HG02623 (cell line): Measurements from ENCODE around the gene PDE4B.
A peak's percentile ranks its signal among the peaks of the same experiment; 100 is the strongest.

Source experiments
- ATAC-seq: cut with Tn5 transposase; IDR thresholded peaks from one replicate; pipeline ENCODE4 v1.9.1; 2021; ENCODE audit warnings: moderate library complexity; ENCODE audit not compliant: unreplicated experiment

Gene PDE4B

DNA sequence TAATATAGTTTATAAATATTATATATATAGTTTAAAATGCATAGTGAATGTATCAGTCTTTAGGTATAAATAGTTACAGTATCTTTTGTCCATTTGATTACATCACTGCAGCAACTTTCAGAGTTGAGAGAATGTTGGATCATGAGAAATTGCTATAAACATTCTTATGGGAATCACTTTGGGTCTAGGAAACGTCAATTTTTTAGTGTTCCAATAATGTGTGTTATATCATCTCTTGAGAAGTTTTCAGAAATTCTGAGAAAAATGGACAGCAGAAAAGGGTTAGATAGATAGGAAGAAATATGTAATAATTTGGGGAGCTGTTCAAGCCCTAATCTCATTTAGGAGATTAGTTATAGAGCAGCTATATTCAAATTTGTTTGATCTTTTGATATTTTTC, 556.1 kb downstream of the PDE4B start:
- ATAC-seq: no peak

DNA sequence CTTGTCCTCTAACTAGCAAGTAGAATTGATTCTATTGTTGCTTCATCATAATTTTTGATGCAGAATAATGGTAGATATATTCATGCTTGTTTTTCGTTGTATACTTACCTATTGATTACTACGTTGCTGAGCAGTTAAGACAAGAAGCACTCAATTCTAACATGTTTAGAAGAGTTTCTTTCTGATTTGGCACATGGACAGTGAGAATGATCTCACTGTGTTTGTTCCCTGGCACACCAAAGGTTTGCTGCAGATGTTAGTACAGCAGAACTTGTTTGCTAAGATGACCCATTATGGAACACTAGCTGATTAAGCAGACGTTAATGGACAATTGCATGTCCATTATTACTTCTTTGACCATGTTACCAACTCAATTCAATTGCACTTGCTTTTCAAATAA, 556.5 kb downstream of the PDE4B start:
- ATAC-seq: no peak

DNA sequence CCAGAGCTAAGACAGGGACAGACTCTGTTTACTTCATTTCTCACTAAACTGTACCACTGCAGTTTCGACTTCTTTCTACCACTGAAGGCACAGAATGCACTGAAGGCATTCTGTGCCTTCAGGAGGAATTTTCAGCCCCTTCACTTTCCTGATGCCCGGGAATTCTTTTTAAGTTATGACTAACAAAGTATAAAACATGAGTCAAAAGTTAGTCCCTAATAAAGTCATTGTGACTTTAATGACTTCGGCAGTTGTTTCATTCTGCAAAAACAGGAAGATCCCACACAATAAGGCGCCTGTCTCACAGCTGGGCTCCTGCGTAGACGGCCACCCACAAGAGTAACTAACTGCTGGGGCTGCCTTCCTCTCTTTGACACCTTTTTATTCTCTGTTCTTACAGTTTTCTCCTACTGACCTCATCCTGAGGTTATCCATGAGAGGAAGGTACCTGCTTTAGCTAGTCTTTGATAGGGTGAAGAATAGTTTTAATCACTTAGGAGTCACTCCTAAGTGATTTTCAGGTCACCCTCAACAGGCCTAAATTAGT, 557.4 kb downstream of the PDE4B start:
- peak; percentile 63 for ATAC-seq

DNA sequence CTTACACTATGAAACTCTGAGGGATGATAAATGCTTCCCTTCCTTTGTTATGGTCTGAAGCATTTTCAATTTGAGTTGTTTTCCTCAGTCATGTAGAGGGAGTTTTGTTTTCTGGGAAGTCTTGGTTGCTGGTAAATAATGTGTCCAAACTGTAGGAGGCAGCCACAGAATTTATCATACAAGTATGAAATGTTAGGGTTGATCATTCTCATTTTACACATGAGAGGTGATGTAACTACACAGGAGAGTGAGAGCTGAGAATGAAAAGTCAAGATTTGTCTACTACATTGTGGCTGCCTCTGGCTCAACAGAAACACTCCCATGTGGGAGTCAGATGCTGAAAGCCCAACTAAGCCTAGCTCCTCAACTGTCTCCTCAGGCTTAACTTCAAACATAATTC, 558.8 kb downstream of the PDE4B start:
- ATAC-seq: peak; percentile 34

DNA sequence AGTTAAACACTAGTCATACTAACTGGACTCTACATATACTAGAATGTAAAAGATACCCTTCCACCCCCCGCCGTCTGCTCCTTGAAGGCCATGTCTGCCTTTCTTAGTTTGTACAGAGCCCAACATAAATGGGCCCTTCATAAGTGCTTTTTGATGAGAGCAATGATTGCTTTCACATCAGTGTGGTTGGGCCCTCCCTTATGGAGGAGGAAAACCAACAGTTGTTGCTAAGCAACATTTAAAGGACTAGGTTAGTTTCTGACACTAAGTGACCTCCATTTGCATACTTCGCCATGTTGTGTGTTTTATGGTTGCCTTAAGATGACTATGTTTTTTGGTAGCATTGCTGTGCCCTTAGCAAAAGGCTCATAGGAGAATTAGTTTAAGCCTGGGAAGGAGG, 559.2 kb downstream of the PDE4B start:
- ATAC-seq: peak; percentile 29

DNA sequence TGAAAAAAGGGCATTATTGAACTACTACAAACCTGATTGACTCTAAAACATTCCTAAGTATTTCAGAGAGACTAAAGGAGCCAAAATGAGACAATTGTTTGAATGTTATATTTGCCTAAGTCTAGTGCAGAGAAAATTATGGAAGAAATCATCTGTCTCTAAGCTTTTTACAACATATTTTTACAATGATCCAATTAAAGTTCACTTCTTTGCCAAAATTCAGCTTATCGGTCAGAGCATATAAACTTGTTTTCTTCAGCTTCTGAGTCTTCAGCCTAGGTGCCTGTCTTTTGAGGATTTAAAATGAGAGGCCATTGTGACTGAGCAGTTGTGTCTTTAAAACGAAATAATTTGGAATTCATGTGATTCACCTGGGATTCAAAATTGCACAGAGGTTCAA, 560.1 kb downstream of the PDE4B start:
- ATAC-seq: no peak

DNA sequence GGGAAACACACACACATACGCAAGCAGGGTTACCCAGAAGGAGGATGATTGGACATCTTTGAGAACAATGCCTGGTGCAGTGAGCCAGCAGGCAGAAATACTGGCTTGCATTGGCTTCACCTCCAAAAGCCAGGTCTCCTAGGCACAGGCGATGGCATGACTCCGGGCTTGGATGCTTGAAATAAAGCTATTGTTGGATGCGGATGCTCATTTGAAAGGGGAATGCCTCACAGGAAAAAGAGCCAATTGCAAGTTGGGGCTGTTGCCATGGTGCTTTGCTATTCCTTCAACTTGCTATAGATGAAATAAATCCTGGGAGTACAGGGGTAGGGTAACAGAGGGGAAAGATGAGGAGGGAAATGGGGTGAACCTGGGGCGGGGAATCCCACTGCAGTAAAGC, 560.6 kb downstream of the PDE4B start:
- no peak for ATAC-seq

DNA sequence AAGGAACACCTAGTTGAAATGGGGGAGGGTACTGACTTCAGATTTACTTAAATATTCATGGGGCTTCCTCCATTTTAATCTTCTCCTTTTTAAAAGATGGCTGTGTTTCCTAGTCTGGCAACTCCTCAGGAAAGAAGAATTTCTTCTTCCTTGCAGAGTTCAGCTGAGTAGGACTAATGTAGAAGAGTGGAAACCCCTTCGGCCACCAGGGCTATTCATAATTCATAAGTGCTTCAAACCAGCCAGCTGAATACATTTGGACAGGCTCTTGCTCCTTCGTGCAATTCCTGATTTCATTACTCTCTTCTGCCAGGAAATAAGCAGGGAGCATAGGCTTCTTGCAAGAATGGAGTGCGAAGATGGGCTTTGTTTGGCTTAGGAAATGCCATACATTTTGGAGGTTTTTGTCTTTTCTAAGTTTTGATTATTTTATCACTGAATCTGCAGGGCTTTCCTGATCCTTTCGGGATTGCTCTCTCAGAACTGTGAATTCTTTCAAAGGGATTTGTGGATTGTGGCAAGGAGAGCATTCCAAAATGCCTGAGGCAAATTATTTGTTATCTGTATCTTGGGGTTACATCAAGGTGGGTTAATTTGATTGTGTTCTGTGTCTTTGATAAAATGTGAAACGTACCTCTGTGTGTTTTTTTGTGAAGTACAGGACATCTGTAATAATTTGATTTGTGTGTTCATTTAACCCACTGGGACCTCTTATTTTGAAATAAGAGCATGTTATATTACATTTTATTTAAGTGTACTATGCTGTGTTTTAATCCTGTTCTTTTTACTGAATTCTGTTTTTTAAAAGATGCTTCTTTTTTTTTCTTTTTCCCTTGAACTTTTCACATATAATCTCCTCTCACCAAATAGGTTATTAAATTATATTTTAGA, 561.9 kb downstream of the PDE4B start:
- no peak for ATAC-seq

DNA sequence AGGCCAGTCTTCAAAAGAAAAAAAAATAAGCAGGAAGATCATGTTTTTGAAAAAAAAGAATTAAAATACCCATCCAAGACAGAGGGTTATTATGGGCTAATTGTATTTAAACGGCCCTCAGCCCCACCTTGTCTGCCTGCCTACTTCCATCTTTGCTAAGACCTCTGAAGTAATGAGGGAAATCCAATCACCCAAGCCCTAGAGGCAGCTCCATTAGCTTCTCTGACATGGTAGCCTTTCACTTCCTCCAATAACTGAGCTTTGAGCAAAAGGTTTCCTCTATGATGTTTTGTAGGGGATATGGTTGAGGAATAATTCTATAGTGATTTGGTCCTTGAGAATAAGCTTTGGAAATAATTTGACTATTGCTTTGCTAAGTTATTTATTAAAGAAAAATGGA, 563.1 kb downstream of the PDE4B start:
- ATAC-seq: no peak

DNA sequence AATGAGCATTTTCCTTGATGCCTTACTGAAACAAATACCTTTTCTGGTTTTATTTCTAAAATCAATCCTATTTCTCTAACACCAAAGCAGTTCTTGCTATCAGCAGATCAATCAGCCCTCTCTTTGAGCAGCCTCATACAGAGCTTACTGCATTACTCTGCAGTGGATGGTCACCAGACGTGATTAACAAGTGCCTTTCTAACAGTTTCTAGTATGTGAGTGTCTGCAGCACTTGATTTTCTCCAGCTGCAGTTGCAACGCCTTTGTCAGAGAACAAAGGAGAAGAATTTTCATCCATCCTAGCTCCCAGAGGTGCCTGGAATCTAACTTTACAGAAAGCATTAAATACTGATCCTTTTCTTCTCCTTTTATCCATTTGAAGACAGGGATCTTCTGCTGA, 563.9 kb downstream of the PDE4B start:
- ATAC-seq: no peak

DNA sequence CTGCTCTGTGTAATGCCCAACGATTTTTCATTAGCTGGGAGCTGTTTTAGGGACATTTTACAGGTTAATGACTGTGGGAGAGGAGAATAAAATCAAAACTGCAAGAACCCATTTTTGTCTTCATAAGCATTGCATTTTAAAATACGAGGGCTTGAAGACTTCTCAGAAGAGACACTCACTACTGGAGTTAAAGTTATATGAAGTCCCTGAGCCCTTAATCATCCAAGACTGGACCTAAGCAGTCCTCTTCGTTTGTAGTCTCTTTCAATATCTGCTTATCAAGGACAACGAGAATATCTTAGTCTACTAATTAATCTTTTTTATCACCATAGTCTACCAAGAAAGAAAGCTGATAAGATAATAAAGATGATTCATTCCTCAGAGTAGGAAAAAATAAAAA, 564.3 kb downstream of the PDE4B start:
- no peak for ATAC-seq

DNA sequence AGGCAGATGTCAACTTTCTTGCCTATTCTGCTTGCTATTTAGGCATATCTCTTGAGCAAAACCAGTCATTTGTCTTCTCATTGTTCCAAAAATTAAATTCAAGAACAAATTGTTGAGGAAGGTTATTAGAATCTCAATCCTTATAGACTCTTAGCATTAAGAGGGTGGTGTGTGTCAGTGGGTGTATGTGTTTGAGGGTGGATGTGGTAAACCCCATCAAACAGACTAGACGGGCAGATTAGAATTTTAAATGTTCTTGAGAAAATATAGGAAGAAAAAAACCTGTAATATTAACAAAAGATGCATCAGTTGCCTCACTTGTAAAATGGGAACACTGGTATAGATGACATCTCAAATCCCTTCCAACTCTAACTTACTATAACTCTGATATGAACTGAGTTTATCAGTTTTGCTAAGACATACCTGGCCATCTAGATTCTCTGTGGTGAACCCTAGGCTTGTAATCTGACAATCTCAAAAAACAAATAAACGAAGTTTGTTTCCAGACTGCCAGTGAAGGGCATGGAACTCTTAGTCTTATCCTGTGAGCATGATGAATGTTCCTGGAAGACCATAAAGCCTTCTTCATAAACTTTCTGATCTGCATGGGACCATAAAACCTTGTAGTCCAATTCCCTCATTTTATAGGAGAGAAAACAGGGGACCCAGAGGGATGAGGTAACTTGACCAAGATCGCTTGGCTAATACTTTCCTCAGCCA, 564.9 kb downstream of the PDE4B start:
- no peak for ATAC-seq

DNA sequence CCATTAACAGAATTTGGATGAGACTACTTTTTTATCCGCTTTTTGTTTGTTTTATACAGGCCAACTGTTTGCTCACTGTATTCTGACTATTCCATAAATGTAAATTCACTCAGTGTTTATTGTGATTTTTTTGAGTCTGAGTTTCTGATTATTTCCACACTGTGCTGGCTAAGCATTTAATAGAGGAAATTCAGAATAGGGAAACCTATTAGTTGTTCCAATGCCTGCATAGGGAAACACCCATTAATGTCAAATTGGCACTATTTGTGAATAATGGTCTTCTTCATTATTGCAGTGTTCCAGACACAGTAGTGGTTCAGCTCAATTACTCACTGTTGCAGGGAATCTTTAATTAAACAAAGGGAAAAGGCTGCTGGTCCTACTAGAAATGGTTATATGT, 566.6 kb downstream of the PDE4B start:
- no peak for ATAC-seq

DNA sequence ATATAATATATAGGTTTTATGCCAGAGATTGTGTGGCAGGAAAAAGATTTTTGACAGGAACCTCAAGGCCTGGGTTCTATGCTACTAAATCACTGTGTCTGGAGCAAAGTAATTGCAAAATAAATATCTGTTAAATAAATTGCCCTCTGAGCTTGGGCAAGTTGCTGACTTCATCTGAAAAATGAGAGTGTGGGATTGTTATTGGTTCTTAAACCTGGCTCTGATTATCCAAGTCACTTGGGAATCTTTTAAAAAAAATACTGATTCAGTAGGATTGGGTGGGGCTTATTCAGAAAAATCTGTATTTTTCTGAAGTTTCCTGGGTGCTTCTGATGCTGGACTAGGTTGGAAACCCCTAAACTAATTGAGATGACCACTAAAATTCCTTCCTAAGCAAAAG, 567.1 kb downstream of the PDE4B start:
- ATAC-seq: no peak

DNA sequence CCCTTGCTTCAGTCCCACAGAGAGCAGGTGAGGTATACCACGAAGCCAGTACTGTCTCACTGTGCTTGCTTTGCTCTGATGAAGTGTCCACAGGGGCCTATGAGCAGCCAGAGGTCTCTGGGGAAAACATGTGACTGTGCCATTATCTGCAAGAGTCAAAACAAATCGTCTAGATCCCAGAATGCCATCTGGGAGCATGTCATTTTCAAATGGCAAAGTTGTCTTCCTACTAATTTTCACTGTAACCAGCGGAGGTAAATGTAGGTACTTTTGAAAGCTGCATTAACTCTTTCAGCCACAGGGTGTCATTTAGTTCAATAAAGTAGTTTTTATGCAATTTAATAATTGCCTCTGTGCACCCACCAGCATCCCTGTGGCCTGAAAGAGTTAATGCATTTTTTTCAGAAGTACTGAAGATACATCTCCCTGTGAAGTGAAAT, 567.6 kb downstream of the PDE4B start:
- peak; percentile 36 for ATAC-seq

DNA sequence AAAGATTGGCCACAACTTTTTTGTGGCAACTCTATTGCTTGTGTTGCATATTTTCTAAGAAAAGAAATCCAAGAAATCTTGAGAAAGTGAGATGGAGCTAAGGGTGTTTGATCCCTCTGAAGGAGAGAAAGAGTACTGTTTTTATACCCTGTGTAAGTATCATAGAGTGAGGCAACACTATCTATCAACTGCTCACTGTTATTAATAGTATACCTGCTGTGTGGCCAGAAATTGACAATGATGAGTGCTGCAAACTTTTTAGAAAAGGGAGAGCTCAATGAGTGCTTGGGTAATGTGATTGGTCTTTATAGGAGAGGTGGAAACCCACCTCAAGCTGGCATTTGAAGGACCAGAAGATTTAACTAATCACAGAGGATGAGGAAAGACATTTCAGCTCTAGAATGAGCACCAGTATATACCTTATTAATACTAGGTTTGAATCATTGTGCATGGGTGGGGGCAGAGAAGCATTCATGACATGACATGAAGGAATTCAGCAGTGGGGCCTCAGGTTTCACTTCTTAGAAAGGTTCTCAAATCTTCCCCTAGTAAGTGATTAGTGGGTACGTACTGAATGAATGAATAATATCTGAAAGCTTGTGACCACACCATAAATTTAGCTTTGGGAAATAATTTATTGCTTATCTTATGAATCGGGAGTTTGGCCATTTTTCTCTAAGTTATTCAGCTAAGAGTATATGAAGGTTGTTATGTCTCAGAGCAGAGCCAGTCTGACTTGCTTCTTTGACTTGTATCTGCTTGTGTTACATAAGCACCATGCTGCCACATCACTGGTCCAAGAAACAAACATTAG, 572.1 kb downstream of the PDE4B start:
- ATAC-seq: peak; percentile 58

DNA sequence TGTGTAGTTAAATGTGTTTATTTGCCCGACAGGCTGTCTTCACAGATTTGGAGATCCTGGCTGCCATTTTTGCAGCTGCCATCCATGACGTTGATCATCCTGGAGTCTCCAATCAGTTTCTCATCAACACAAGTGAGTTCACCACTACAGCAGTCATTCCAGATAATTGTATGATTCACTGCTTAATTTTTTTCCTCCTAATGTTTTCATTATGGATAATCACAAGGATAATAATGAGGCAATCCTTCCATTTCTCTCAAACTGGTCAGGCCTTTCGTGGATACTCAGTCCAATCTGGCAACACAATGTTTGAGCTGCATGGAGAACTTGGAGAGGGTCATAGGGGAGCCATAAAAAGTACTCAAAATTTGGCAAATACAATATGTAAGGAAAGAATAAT, 572.9 kb downstream of the PDE4B start:
- no peak for ATAC-seq

DNA sequence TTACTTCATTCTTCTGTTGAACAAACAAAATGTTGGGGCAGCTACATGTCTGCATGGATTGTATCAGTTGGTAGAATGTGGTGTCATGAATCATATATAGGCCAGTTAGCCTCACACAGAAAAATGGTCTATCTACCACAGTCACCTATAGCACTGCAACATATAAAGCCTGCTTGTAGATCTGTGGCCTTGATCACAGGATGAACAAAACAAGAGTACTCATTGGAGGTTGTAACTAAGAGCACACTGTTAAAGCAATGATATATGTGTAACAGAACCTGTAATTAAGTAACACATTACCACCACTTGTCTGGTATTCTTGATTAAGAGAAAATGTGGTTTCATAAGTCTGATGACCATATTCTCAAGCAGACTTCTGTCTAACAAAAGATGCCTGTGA, 573.9 kb downstream of the PDE4B start:
- ATAC-seq: no peak

DNA sequence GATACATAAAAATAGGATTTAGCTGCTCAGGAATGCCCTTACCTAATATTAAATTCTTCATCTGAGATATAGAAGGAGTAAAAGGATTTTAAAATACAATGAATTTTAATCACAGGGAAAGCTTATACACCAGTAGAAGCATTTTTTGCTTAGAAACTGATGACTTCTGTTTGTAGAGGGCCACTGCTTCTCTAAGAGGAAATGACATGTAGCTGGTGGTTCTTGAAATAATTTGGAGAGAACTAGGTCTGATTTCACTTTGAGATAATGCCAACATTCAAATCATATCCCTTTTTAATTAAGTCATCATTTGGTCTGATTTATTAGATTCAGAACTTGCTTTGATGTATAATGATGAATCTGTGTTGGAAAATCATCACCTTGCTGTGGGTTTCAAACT, 574.7 kb downstream of the PDE4B start:
- ATAC-seq: no peak

DNA sequence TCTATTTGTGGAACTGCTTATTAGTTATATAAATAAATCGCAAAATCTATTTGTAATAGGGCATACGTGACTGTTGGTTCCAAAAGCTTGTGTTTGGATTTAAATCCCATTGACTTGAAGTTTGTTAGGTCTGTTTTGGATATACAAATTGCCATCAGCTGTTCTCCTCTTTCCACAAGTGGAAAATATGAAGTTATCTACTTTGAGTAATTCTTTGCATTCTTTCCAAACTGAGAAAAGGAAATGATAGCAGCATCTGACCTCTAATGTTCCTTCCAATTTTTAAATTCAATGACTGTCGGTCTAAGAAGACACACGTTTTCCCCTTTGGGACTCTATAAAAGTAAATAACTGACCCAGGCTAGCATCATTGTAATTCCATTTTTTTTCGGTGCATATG, 575.6 kb downstream of the PDE4B start:
- no peak for ATAC-seq

DNA sequence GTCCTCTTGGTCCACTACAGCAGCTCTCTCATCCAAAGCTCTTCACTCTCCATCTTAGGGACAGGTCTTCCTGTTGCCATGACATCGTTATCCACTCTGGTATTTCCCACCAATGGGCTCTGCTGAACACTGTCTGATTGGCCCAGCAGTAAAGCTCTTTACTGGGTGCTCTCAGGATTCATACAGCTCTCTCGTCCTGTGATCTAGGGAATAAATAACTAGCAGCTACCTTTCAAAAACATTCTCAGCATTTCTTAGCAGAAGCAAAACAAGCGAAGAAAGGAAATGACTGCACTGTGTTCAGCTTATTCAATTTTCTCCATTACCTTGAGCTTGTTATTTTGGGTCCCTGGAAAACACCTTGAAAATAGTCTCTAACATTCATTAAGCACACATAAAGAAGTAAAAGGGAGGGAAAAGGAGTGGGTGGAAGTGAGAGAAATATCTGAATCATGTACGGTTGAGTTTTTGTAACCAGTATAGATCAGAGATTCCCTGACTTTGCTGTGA, 577.8 kb downstream of the PDE4B start:
- peak; percentile 20 for ATAC-seq
